ENCODE measurements around the gene ARGLU1. TPM values are rescaled to one million over a fixed set of nuclear protein-coding genes. Genes with fewer than 3 reads are reported as not detected.

The ARGLU1 gene
- total RNA-seq, 4 donors from 2014 or later: 70.8 to 154 (median 122) TPM

- DNase-seq (ENCODE audit: low spot score) (no peak), ATAC-seq (ENCODE audit: low FRiP score) (peak; percentile 91)
- no peak for TF ChIP-seq CTCF (IDR thresholded peaks at IDR 0.05)
Measured at GRCh38 chr13:106535552-106536243, 32.2 kb downstream of the ARGLU1 start, which contains the start of gene EFNB2. EFNB2 (minus strand) TSS chr13:106535662; CDS start chr13:106534964, 698 bp downstream.

- ATAC-seq (ENCODE audit: low FRiP score): peak; percentile 13
- no peak for DNase-seq (ENCODE audit: low spot score)
- TF ChIP-seq CTCF (IDR thresholded peaks at IDR 0.05): no peak
Measured at GRCh38 chr13:106534639-106535551, 33.0 kb downstream of the ARGLU1 start.

DNA sequence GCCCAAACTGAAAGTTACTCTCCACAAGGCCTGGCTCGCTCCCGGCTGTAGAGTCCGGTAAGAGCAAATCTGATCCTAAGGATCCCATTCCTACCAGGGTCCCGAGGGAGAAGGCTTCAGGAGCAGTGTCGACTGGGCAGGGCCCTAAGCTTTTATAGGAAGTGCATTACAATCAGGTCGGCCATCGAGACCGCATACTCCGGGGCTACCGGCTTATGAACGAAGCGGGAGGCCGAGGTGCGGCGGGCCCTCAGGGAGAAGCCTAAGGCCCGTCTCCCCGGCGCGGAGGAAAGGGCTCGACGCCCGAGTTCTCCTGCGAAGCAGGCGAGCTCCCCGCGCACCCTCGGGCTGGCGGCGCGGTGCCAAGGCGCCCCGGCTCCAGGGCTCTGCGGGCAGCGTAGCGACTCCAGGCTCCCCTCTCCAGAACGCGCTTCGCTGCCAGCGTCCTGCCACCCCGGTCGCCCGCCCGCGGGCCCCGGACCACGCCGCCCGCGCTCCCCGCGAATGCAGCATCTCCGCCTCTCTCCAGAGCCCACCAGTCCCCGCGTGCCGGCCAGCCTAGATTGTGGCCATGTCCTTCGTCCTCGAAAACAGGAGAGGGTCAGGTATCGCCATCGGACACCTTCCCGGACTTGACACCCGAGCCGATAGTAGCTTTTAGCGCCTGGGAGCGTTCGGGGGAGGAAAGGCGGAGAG, 33.8 kb downstream of the ARGLU1 start:
- no peak for DNase-seq (ENCODE audit: low spot score)
- no peak for TF ChIP-seq CTCF (IDR thresholded peaks at IDR 0.05)
- peak; percentile 7 for ATAC-seq (ENCODE audit: low FRiP score)

GRCh38 chr13:106533101-106533942, 34.6 kb downstream of the ARGLU1 start:
- ATAC-seq (ENCODE audit: low FRiP score): peak; percentile 65
- no peak for TF ChIP-seq CTCF (IDR thresholded peaks at IDR 0.05)
- peak; percentile 34 for DNase-seq (ENCODE audit: low spot score)

DNA sequence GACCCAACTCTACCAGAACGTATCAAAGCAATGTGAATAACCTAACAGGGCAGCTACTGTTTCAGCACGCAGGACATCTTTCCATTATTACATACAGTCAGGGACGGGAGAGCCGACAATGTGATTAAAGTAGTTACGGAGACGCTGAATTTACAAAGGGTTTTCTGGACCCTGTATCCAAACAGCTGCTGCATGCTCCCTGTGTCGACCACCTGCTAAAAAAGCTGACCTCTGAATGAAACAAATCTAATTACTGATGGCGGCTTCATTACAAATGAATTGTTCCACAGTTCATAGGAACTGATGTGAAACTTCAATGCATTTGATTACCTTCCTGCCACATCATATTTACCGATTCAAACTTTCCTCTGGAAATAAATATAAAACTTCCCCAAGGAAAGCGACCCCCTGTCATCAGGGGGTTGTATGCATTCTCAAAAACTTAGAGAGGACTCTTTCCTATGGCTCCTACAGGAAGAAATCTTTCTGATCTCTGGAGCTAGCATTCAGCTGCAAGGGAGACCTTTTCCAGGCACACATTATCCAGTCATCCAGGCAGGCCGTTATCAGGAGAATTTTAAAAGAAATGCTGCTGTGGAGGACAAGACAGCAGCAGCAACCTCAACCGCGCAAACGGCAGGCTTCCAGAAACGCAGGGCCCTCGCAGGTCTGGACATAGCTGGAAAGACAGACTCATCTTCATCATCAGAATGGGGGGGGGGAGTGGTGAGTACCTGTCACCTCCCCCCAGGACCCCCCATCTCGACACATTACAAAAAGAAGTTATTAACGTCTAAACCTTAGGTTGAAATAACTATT, 35.6 kb downstream of the ARGLU1 start:
- TF ChIP-seq CTCF (IDR thresholded peaks at IDR 0.05): no peak
- ATAC-seq (ENCODE audit: low FRiP score) (no peak), DNase-seq (ENCODE audit: low spot score) (no peak)

All from omental fat pad (tissue), 4 donors.